Natural killer cell (primary cell): ENCODE results near the gene OR10J5. TPM values are rescaled to one million over a fixed set of nuclear protein-coding genes. Genes with fewer than 3 reads are reported as not detected.
"Not testable (repeated sequence)": the region's sequence is repeated elsewhere in the genome, so short reads cannot be mapped to it uniquely, and the experiment has no call there.

Experiments
- ATAC-seq, 3 donors: fragments of 150-1000 bp in 2 of 3; fragments of 200-7000 bp in 1 of 3; cut with Tn5 transposase; 1 replicate in 1 of 3; 2 replicates in 2 of 3; pipeline ENCODE4 v1.10.0; 2021; ENCODE audit warnings: mild to moderate bottlenecking in 2 of 3, moderate library complexity in 2 of 3
- DNase-seq, 2 donors: peaks; one replicate each; pipeline versions ENCODE4 v3.0.0 to v3.0.0-alpha.2; 2013 to 2021; ENCODE audit warnings: mixed read lengths in 1 of 2
- H3K27ac ChIP-seq: one replicate; pipeline ENCODE4 v1.5.1; 2013; ENCODE audit warnings: mild to moderate bottlenecking, low read length
- H3K27me3 ChIP-seq: one replicate; pipeline ENCODE4 v1.6.1; 2013; ENCODE audit warnings: low read length; ENCODE audit not compliant: control insufficient read depth, insufficient read depth
- H3K36me3 ChIP-seq: one replicate; pipeline ENCODE4 v1.6.1; 2013; ENCODE audit warnings: low read length; ENCODE audit not compliant: control insufficient read depth, insufficient read depth
- H3K4me1 ChIP-seq: one replicate; pipeline ENCODE4 v1.6.1; 2013; ENCODE audit warnings: low read length; ENCODE audit not compliant: control insufficient read depth, insufficient read depth
- H3K4me3 ChIP-seq: one replicate; pipeline ENCODE4 v1.5.1; 2013; ENCODE audit warnings: low read length
- H3K9me3 ChIP-seq: one replicate; pipeline ENCODE4 v1.6.1; 2013; ENCODE audit warnings: low read length; ENCODE audit not compliant: control insufficient read depth, insufficient read depth
- H3K27ac Mint-ChIP-seq, 2 donors: one replicate each; pipeline ENCODE4 v1.8.0; 2022; ENCODE audit warnings: mild to moderate bottlenecking in 2 of 2, mixed read lengths in 2 of 2, moderate library complexity in 1 of 2
- H3K27me3 Mint-ChIP-seq, 2 donors: one replicate each; pipeline ENCODE4 v1.8.0; 2022; ENCODE audit warnings: low read depth in 2 of 2, mixed read lengths in 2 of 2
- H3K36me3 Mint-ChIP-seq: one replicate; pipeline ENCODE4 v1.8.0; 2022; ENCODE audit warnings: mixed read lengths
- H3K4me1 Mint-ChIP-seq, 2 donors: one replicate each; pipeline ENCODE4 v1.8.0; 2022; ENCODE audit warnings: mixed read lengths in 2 of 2
- H3K4me3 Mint-ChIP-seq: one replicate; pipeline ENCODE4 v1.8.0; 2022; ENCODE audit warnings: mild to moderate bottlenecking, moderate library complexity, mixed read lengths
- H3K9me3 Mint-ChIP-seq, 2 donors: one replicate each; pipeline ENCODE4 v1.8.0; 2022; ENCODE audit warnings: mixed read lengths in 2 of 2
- WGBS: methylation state at CpG from one replicate; pipeline ENCODE4 v1.1.7; 2013; ENCODE audit warnings: missing lambda C conversion rate; ENCODE audit not compliant: insufficient coverage; 5-methylcytosine and 5-hydroxymethylcytosine counted together
- intact Hi-C: fragments of 100-400 bp; cut with micrococcal nuclease; formaldehyde crosslinking; loops from one replicate; pipeline ENCODE4 v1.14.2; 2022
- total RNA-seq, 4 donors: library from RNA; stranded (reverse); fragments of 120-200 nt in 1 of 4; gene quantifications; one replicate each; pipeline versions ENCODE4 v1.2.3 to v1.2.4, GENCODE V29; 2013 to 2022
- TF ChIP-seq, protein P1 (sequence below): fragments of 200-600 bp; IDR thresholded peaks from one replicate; pipeline ENCODE4 v1.8.0; 2022; ENCODE audit warnings: antibody characterized with exemption

The OR10J5 gene
- total RNA-seq, 3 donors from 2014 or later (not counting 1 experiment from before 2014, with no cell fraction given), result not detected

DNA sequence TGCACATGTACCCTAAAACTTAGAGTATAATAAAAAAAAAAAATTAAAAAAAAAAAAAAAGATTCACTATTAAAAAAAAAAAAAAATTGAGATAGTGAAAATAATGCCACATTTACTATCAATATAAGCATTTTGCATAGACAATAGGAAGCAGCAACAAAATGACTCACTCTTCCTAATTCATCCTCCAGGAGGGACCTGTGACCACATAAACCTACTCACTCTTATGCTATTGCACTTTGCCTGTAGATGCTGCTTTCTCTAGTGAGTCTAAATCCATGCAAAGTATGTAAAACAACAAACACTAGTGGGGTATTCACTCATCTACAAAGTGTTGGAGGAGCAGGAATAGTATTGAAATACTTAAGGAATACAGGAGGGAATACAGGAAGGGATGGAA, 2.9 kb downstream of the OR10J5 start:
- Histone ChIP-seq H3K27ac (no peak overlapping the region), H3K9me3 (peaks cover 9% of the 10 kb centered on the region), H3K4me3 (no peak overlapping the region), H3K36me3 (no peaks in the 10 kb centered on the region), H3K4me1 (no peaks in the 10 kb centered on the region), H3K27me3 (no peaks in the 10 kb centered on the region)
- DNase-seq (no peak), ATAC-seq (no peak)
- Mint-ChIP-seq H3K4me3 (no peak overlapping the region), H3K36me3 (no peaks in the 10 kb centered on the region), H3K4me1 (no peaks in the 10 kb centered on the region), H3K27me3 (peaks cover 0 to 6% of the 10 kb centered on the region in 2 donors), H3K27ac (no peak overlapping the region), H3K9me3 (no peaks in the 10 kb centered on the region)
- TF ChIP-seq, protein P1, sequence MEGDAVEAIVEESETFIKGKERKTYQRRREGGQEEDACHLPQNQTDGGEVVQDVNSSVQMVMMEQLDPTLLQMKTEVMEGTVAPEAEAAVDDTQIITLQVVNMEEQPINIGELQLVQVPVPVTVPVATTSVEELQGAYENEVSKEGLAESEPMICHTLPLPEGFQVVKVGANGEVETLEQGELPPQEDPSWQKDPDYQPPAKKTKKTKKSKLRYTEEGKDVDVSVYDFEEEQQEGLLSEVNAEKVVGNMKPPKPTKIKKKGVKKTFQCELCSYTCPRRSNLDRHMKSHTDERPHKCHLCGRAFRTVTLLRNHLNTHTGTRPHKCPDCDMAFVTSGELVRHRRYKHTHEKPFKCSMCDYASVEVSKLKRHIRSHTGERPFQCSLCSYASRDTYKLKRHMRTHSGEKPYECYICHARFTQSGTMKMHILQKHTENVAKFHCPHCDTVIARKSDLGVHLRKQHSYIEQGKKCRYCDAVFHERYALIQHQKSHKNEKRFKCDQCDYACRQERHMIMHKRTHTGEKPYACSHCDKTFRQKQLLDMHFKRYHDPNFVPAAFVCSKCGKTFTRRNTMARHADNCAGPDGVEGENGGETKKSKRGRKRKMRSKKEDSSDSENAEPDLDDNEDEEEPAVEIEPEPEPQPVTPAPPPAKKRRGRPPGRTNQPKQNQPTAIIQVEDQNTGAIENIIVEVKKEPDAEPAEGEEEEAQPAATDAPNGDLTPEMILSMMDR, result no peak
- intact Hi-C loops, result no loop called here

- H3K4me1 ChIP-seq, H3K27me3 ChIP-seq: not testable (repeated sequence)
Observed at GRCh38 chr1:159524792-159525191, 11.0 kb downstream of the OR10J5 start.

GRCh38 chr1:159510229-159510541, 25.6 kb downstream of the OR10J5 start:
- no peak overlapping the region for H3K27ac Mint-ChIP-seq
- H3K27me3 Mint-ChIP-seq, result peaks cover 6 to 18% of the 10 kb centered on the region in 2 donors
- no peak overlapping the region for H3K27ac ChIP-seq
- intact Hi-C loops, result no loop called here
- peaks cover under 1% of the 10 kb centered on the region for H3K27me3 ChIP-seq
- DNase-seq, result no peak
- no peaks in the 10 kb centered on the region for H3K36me3 ChIP-seq
- peaks cover 19% of the 10 kb centered on the region for H3K36me3 Mint-ChIP-seq
- WGBS, result 64% methylated on average over 1 of the region's 2 CpGs
- H3K9me3 ChIP-seq, result no peaks in the 10 kb centered on the region
- no peak overlapping the region for H3K4me3 ChIP-seq
- H3K4me1 Mint-ChIP-seq, result no peaks in the 10 kb centered on the region
- peaks cover 7 to 10% of the 10 kb centered on the region in 2 donors for H3K9me3 Mint-ChIP-seq
- no peak overlapping the region for H3K4me3 Mint-ChIP-seq
- ATAC-seq, result no peak
- H3K4me1 ChIP-seq, result no peaks in the 10 kb centered on the region
- TF ChIP-seq, protein P1, result no peak

More at GRCh38 chr1:159524792-159525191, 11.0 kb downstream of the OR10J5 start:
- ATAC-seq, intact Hi-C loops, H3K9me3 Mint-ChIP-seq, H3K36me3 Mint-ChIP-seq, DNase-seq, H3K27ac Mint-ChIP-seq, H3K4me3 Mint-ChIP-seq, H3K27ac ChIP-seq, H3K4me3 ChIP-seq, H3K4me1 Mint-ChIP-seq, H3K36me3 ChIP-seq: not testable (repeated sequence)
- H3K27me3 Mint-ChIP-seq, result peaks cover 5 to 24% of the 10 kb centered on the region in 2 donors
- H3K9me3 ChIP-seq, result peaks cover 10% of the 10 kb centered on the region
- WGBS, result no CpG with 5 or more reads among the region's 2 CpGs

DNA sequence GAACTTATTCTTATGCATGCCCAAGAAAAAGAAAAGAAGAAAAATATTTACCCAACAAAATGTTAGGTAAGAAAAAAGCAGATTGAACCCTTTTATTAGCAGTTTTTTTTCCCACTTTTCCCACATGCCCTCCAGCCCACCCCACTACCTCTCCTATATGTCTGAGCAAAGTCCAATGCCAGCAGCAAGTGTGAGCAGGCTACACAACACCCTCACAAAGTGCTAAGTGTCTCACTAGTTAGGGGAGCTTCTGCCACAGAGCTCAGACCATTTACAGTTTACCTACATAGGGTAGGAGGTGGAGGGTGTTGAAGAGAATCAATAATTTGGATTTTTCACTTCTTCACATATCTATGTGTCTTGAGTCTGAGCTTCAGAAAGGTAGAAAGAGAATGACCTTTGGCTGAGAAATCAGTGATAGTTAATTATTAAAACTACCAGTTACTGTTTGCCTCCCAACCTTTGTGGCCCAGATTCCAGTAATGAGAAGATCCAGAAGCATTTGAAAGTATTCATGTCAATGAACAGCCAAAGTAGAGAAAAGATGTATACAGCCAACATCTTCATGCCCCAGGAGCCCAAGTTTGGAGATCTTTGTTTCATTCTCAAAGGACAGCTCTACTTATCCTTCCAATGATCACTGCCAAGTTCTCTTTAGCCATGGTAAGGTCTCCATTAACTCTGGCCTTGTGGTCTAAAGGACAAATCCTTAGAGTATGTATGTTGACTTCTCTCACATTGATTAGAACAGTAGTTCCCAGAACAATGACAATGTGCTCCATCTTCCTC, 26.2 kb downstream of the OR10J5 start:
- Histone ChIP-seq H3K27me3 (peaks cover 2% of the 10 kb centered on the region), H3K27ac (no peak overlapping the region), H3K4me3 (no peak overlapping the region), H3K36me3 (no peaks in the 10 kb centered on the region), H3K4me1 (no peaks in the 10 kb centered on the region), H3K9me3 (no peaks in the 10 kb centered on the region)
- Mint-ChIP-seq H3K9me3 (peaks cover 7 to 10% of the 10 kb centered on the region in 2 donors), H3K27me3 (peaks cover 6 to 15% of the 10 kb centered on the region in 2 donors), H3K27ac (no peak overlapping the region), H3K4me1 (no peaks in the 10 kb centered on the region), H3K4me3 (no peak overlapping the region), H3K36me3 (peaks cover 20% of the 10 kb centered on the region)
- ATAC-seq (no peak), DNase-seq (no peak)
- intact Hi-C loops, result no loop called here
- TF ChIP-seq, protein P1, result no peak
